Measurements from ENCODE around the gene LRRC51. TPM values are rescaled to one million over a fixed set of nuclear protein-coding genes. Genes with fewer than 3 reads are reported as not detected.
A peak's percentile ranks its signal among the peaks of the same experiment; 100 is the strongest.

The LRRC51 gene
- total and polyA plus RNA-seq, 2 donors (not counting 3 experiments of a cell fraction or from before 2014, with no cell fraction given): 3.5 to 6.1 TPM

DNA sequence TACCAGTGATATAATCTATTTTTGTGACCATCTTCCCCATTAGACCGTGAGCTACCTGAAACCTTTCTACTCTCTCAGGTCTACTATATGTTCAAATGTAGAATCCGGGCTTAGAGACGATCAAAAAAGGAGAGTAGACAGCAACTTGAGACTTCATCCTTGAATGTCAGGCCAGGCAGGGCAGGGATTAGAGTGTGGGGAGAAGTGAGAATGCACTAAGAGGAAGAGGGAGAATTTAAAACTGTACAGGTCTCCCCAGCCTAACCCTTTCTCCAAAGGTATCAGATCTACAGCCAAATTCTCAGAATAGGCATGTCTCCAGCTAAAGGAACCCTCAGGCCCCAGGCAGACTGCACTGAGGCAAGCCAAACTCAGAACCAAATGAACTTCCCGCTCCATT is 21.5 kb downstream of the LRRC51 start:
- no peaks in the 10 kb centered on the region for H3K9me3 ChIP-seq (replicated peaks; ENCODE audit: control insufficient read depth, insufficient read depth, low read length)
- H3K79me2 ChIP-seq (ENCODE audit: control insufficient read depth, insufficient read depth, low read length): peaks cover 29% of the 10 kb centered on the region
- DNase-seq (ENCODE audit: low read depth, low spot score) (no peak), FAIRE-seq (no peak)
- TF ChIP-seq POLR2A (IDR thresholded peaks at IDR 0.05; ENCODE audit: low read depth, low read length) (peak; percentile 11), GATA2 (IDR thresholded peaks at IDR 0.05; ENCODE audit: insufficient read depth, insufficient read length, low read depth, low read length) (no peak)
- BruUV-seq (replicated peaks): no TSS peak
- H2AFZ ChIP-seq (ENCODE audit: low read depth, low read length): no peak overlapping the region
- peak overlapping the region; percentile 99 for H3K9ac ChIP-seq (replicated peaks; ENCODE audit: extremely low read depth, insufficient read depth, low read length)
- peak overlapping the region; percentile 74 to 97 (median 86) for H3K4me3 ChIP-seq (replicated peaks in 1 of 3; ENCODE audit: insufficient read depth in 1 of 3, low read depth in 1 of 3, low read length in 3 of 3)
- intact Hi-C loops (cut with micrococcal nuclease): loop anchor here (2.0 kb wide), 1 partner anchor 61 kb away; no protein-coding TSS in a partner anchor
- peak overlapping the region; percentile 88 for H3K27ac ChIP-seq (ENCODE audit: insufficient read depth, low read depth, low read length)
- ChIA-PET POLR2A (no interaction called here), CTCF (interaction anchor here (1.0 to 2.0 kb wide), 5 partner anchors 12 to 329 kb away, joined by 3 to 9 read pairs (median 4); no protein-coding TSS in a partner anchor)
- H3K9me1 ChIP-seq (replicated peaks; ENCODE audit: control insufficient read depth, extremely low read depth, insufficient read depth, low read length): no peaks in the 10 kb centered on the region
- peaks cover 11 to 17% of the 10 kb centered on the region in 2 experiments for H3K36me3 ChIP-seq (ENCODE audit: control insufficient read depth in 2 of 2, extremely low read depth in 1 of 2, insufficient read depth in 2 of 2, low read length in 2 of 2)
- peaks cover 26% of the 10 kb centered on the region for H3K4me1 ChIP-seq (ENCODE audit: control insufficient read depth, extremely low read depth, insufficient read depth, low read length)
- peak overlapping the region; percentile 78 for H3K4me2 ChIP-seq (ENCODE audit: insufficient read depth, low read length)
- dilution Hi-C loops (cut with MboI; ENCODE audit: extremely low pct_ligation_motif_present, low sequenced_read_pairs): no loop called here
- no peaks in the 10 kb centered on the region for H4K20me1 ChIP-seq (replicated peaks; ENCODE audit: control insufficient read depth, extremely low read depth, insufficient read depth, low read length)
- H3K27me3 ChIP-seq (ENCODE audit: control insufficient read depth in 2 of 2, insufficient read depth in 2 of 2, low read length in 2 of 2): no peaks in the 10 kb centered on the region

DNA sequence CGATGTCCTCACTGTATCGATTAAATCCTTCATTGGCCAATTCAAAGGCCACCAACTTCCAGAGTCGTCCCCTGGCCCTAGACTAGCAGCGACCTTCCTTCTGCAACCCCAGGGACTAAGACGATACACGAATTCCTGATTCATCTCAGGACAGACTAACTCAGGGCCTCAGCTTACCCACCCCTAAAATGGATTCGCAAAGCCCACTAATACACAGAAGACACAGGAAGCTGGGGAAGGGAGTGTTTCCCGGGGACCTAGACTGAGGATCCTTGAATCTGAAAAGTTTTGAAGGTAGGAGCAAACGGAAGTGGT is 21.9 kb downstream of the LRRC51 start:
- TF ChIP-seq, protein P1, sequence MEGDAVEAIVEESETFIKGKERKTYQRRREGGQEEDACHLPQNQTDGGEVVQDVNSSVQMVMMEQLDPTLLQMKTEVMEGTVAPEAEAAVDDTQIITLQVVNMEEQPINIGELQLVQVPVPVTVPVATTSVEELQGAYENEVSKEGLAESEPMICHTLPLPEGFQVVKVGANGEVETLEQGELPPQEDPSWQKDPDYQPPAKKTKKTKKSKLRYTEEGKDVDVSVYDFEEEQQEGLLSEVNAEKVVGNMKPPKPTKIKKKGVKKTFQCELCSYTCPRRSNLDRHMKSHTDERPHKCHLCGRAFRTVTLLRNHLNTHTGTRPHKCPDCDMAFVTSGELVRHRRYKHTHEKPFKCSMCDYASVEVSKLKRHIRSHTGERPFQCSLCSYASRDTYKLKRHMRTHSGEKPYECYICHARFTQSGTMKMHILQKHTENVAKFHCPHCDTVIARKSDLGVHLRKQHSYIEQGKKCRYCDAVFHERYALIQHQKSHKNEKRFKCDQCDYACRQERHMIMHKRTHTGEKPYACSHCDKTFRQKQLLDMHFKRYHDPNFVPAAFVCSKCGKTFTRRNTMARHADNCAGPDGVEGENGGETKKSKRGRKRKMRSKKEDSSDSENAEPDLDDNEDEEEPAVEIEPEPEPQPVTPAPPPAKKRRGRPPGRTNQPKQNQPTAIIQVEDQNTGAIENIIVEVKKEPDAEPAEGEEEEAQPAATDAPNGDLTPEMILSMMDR (IDR thresholded peaks at IDR 0.05; ENCODE audit: extremely low read depth in 1 of 2, insufficient read depth in 1 of 2, low read depth in 1 of 2, low read length in 2 of 2): no peak
- TF ChIP-seq POLR2A (IDR thresholded peaks at IDR 0.05; ENCODE audit: low read depth, low read length) (peak; percentile 2), EZH2 (IDR thresholded peaks at IDR 0.05; ENCODE audit: borderline replicate concordance, low read depth, low read length, severe bottlenecking) (no peak)
- no peaks in the 10 kb centered on the region for H3K9me1 ChIP-seq (replicated peaks; ENCODE audit: control insufficient read depth, extremely low read depth, insufficient read depth, low read length)
- peak overlapping the region; percentile 88 for H3K27ac ChIP-seq (ENCODE audit: insufficient read depth, low read depth, low read length)
- peak overlapping the region; percentile 45 for H2AFZ ChIP-seq (ENCODE audit: low read depth, low read length)
- dilution Hi-C loops (cut with MboI; ENCODE audit: extremely low pct_ligation_motif_present, low sequenced_read_pairs) (no loop called here), intact Hi-C loops (cut with micrococcal nuclease) (loop anchor here (2.0 kb wide), 1 partner anchor 62 kb away; no protein-coding TSS in a partner anchor)
- H4K20me1 ChIP-seq (replicated peaks; ENCODE audit: control insufficient read depth, extremely low read depth, insufficient read depth, low read length): no peaks in the 10 kb centered on the region
- POLR2A ChIA-PET: no interaction called here
- H3K36me3 ChIP-seq (ENCODE audit: control insufficient read depth in 2 of 2, extremely low read depth in 1 of 2, insufficient read depth in 2 of 2, low read length in 2 of 2): peaks cover 11 to 15% of the 10 kb centered on the region in 2 experiments
- peak overlapping the region; percentile 99 for H3K9ac ChIP-seq (replicated peaks; ENCODE audit: extremely low read depth, insufficient read depth, low read length)
- no peaks in the 10 kb centered on the region for H3K9me3 ChIP-seq (replicated peaks; ENCODE audit: control insufficient read depth, insufficient read depth, low read length)
- H3K4me2 ChIP-seq (ENCODE audit: insufficient read depth, low read length): peak overlapping the region; percentile 78
- CTCF ChIA-PET: interaction anchor here (1.0 to 2.2 kb wide), 4 partner anchors 12 to 328 kb away, joined by 3 to 7 read pairs (median 4); no protein-coding TSS in a partner anchor
- H3K4me1 ChIP-seq (ENCODE audit: control insufficient read depth, extremely low read depth, insufficient read depth, low read length): peaks cover 26% of the 10 kb centered on the region
- no peak for DNase-seq (ENCODE audit: low read depth, low spot score)
- peaks cover 29% of the 10 kb centered on the region for H3K79me2 ChIP-seq (ENCODE audit: control insufficient read depth, insufficient read depth, low read length)
- peak overlapping the region; percentile 74 to 97 (median 86) for H3K4me3 ChIP-seq (replicated peaks in 1 of 3; ENCODE audit: insufficient read depth in 1 of 3, low read depth in 1 of 3, low read length in 3 of 3)
- no TSS peak for BruUV-seq (replicated peaks)
- no peak for FAIRE-seq
- H3K27me3 ChIP-seq (ENCODE audit: control insufficient read depth in 2 of 2, insufficient read depth in 2 of 2, low read length in 2 of 2): no peaks in the 10 kb centered on the region

Data from endothelial cell of umbilical vein (primary cell).